ENCODE measurements around the gene HSPA8.
A peak's percentile ranks its signal among the peaks of the same experiment; 100 is the strongest.
"Not testable (repeated sequence)": the region's sequence is repeated elsewhere in the genome, so short reads cannot be mapped to it uniquely, and the experiment has no call there.

Gene HSPA8

GRCh38 chr11:123061403-123062157 lies at the start of gene HSPA8:
TSS of gene HSPA8 (minus strand) at chr11:123062136. CDS start at chr11:123061324, 812 bp downstream.
- DNase-seq (ENCODE audit: low read depth in 2 of 2) = peak; percentile 29 to 39

DNA sequence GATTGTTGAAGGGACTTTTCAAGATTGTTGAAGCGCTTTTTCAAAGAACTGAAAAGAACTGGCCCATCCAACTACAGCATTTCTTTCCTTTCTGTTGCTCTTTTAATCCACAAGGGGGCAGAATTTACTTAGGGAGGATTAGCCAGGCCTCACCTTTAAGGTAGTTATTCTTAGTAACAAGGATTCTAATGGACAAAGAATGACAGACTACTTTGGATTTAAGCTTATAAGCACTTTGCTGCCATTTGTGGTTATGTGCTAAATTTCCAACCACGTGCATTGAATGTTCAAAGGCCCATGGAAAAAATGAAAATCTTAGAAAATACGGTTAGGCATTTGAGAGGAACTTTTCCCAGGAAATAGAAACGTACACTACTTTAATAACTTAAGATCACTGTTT lies 49.5 kb upstream of the HSPA8 start:
- no peak for DNase-seq (ENCODE audit: low read depth in 2 of 2)

DNA sequence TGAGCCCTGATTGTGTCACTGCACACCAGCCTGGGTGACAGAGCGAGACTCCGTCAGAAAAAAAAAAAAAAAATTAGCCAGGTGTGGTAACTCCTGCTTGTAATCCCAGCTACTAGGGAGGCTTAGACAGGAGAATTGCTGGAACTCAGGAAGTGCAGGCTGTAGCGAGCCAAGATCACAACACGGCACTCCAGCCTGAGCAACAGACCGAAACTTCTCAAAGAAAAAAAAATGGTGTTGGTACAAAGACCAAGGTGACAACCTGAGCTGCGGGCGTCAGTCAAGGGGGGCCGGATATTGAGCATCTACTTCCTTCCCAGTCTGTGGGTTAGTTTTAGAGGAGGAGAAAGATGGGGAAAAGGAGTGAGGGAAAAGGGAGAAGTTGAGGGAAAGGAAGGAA lies 48.5 kb upstream of the HSPA8 start:
- no peak for DNase-seq (ENCODE audit: low read depth in 2 of 2)

DNA sequence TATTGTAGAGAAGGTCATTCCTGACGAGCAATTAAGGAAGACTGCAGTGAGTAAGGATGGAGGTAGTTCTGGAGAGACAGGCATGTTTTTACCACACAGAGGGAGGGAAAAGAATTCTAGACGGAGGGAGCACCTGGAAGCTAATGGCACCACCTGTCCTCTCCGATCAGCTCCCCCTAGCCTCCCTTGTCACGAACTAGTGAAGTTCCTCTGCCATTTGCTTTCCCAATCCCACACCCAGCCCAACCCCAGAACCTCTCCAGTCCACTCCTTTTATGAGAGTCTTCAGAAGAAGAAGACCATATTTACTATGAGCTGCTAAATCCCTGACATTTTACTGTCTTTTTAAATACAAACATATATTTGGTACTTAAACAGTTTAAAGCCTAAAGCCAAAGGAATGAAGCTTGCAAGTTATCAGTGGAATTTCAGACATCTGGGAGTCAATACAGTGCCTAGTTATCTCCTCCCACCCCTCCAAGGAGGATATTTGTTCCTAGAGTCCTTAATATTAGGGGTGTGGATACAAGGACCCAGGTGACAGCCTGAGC lies 46.1 kb upstream of the HSPA8 start:
- DNase-seq (ENCODE audit: low read depth in 2 of 2) = no peak

- no peak for DNase-seq (ENCODE audit: low read depth in 2 of 2)
Observed at GRCh38 chr11:123104697-123105096, 42.8 kb upstream of the HSPA8 start.

DNA sequence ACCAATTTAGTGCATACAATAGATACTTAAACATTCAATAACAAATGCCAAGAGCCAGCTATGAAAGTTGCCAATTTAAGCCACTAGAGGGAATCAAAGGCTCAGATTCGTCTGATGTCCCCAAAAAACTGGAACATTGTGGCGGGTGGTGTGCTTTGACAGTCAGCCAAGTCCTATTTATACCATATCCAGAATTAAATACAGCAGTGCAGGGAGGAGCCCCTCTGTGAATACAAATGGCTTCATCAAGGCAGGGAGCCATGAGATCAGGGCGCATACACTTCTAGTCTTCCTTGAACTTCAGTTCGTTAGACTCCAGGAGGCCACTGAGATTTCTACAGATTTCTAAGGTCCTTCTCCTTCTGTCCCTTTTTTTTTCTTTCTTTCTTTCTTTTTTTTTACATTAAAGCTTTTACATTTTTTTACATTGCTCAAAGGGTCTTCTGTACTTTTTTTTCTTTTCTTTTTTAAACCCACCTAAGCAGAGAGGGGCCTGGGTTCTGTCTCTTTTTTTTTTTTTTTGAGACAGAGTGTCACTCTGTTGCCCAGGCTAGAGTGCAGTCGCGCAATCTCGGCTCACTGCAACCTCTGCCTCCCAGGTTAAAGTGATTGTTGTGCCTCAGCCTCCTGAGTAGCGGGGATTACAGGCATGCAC lies 41.5 kb upstream of the HSPA8 start:
- DNase-seq (ENCODE audit: low read depth in 2 of 2) = no peak

GRCh38 chr11:123100379-123101085 lies 38.6 kb upstream of the HSPA8 start:
- DNase-seq (ENCODE audit: low read depth in 2 of 2) = no peak

GRCh38 chr11:123098990-123099389 lies 37.1 kb upstream of the HSPA8 start:
- no peak for DNase-seq (ENCODE audit: low read depth in 2 of 2)

- DNase-seq (ENCODE audit: low read depth in 2 of 2) = no peak
Observed at GRCh38 chr11:123093739-123094138, 31.8 kb upstream of the HSPA8 start.

GRCh38 chr11:123091506-123091905 lies 29.6 kb upstream of the HSPA8 start:
- DNase-seq (ENCODE audit: low read depth in 2 of 2) = no peak

DNA sequence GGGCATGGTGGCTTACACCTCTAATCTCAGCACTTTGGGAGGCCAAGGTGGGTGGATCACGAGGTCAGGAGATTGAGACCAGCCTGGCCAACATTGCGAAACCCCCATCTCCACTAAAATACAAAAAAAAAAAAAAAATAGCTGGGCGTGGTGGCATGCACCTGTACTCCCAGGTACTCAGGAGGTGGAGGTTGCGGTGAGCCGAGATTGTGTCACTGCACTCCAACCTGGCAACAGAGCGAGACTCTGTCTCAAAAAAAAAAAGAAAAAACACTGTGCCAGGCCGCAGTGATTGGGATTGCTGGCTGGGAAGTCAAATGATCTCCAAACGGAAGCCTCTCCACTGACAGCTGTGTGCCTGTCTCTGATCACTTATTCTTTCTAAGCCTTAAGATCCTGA lies 28.2 kb upstream of the HSPA8 start:
- not testable (repeated sequence) for DNase-seq (ENCODE audit: low read depth in 2 of 2)

DNA sequence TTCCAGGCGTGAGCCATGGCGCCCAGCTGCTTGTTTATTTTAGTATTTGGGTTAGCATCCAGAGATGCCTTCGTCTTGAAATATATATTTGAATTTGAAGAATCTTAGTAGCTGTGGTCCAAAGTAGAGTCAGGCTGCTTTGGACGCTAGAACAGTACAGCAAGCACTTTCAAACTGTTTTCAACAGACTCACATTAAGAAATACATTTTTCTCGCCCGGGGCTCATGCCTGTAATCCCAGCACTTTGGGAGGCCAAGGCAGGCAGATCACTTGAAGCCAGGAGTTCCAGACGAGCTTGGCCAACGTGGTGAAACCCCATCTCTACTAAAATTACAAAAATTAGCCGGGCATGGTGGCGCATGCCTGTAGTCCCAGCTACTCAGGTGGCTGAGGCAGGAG lies 27.0 kb upstream of the HSPA8 start:
- not testable (repeated sequence) for DNase-seq (ENCODE audit: low read depth in 2 of 2)

DNA sequence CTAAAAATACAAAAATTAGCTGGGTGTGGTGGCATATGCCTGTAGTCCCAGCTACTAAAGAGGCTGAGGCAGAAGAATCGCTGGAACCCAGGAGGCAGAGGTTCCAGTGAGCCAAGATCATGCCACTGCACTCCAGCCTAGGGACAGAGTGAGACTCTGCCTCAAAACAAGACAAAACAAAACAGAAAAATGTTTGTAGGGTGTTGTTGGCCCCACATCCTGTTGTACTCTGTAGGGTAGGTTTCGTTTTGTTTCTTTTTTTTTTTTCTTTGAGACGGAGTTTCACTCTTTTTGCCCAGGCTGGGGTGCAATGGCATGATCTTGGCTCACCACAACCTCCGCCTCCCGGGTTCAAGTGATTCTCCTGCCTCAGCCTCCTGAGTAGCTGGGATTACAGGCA lies 25.7 kb upstream of the HSPA8 start:
- not testable (repeated sequence) for DNase-seq (ENCODE audit: low read depth in 2 of 2)

DNA sequence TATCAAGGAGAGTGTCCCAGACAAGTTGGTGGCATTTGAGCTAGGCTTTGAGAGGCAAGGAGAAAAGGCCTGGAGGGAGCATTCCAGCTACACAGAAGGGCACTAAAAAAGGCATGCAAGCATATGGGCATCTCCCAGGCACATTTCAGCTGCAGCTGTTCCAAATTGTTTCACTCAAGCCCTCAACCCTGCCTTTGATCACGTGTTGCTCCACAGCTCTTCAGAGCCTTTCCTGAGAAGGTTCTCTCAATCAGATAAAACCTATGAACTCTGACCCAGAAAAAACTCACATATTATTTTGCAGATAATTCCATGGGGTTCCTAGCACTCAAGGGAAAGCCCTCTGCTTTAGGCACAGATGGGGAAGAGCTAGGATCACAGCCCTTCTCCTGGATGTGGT lies 24.4 kb upstream of the HSPA8 start:
- DNase-seq (ENCODE audit: low read depth in 2 of 2) = no peak

DNA sequence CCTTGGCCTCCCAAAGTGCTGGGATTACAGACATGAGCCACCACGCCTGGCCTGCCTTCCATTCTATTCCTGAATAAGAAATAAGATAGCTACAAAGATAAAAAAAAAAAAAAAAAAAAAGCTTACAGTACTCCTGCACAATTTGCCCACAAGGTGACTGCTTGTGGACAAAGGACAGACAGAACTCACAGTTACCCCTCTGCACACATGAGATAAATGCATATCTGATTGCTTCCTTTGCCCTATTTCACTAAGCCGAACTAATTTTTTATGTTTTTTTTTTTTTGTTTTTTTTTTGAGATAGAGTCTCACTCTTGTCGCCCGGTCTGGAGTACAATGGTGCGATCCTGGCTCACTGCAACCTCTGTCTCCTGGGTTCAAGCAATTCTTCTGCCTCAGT lies 23.6 kb upstream of the HSPA8 start:
- no peak for DNase-seq (ENCODE audit: low read depth in 2 of 2)

DNA sequence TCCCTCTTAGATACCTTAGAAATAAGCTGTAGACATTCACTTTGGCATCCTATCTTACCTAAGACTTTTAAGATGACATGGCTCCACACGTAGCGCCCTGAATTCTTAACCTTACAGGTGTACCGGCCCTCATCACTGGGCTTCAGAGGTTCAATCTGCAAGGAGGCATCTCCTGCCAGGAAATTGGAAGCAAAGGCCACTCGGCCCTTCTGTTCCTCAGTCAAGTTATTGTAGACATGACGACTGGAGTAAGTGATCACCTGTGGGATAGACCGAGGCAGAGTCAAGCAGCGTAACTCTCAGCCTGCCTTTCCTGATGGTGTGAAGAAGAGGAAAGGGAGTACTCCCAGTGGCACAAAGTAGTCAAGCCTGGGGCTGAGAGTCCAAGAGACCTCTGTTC lies 22.5 kb upstream of the HSPA8 start:
- no peak for DNase-seq (ENCODE audit: low read depth in 2 of 2)

GRCh38 chr11:123083623-123084029 lies 21.7 kb upstream of the HSPA8 start:
- peak; percentile 40 to 58 for DNase-seq (ENCODE audit: low read depth in 2 of 2)

- no peak for DNase-seq (ENCODE audit: low read depth in 2 of 2)
Observed at GRCh38 chr11:123082977-123083376, 21.0 kb upstream of the HSPA8 start.

- no peak for DNase-seq (ENCODE audit: low read depth in 2 of 2)
Observed at GRCh38 chr11:123080015-123080414, 18.1 kb upstream of the HSPA8 start.

- no peak for DNase-seq (ENCODE audit: low read depth in 2 of 2)
Observed at GRCh38 chr11:123076484-123076883, 14.5 kb upstream of the HSPA8 start.

DNA sequence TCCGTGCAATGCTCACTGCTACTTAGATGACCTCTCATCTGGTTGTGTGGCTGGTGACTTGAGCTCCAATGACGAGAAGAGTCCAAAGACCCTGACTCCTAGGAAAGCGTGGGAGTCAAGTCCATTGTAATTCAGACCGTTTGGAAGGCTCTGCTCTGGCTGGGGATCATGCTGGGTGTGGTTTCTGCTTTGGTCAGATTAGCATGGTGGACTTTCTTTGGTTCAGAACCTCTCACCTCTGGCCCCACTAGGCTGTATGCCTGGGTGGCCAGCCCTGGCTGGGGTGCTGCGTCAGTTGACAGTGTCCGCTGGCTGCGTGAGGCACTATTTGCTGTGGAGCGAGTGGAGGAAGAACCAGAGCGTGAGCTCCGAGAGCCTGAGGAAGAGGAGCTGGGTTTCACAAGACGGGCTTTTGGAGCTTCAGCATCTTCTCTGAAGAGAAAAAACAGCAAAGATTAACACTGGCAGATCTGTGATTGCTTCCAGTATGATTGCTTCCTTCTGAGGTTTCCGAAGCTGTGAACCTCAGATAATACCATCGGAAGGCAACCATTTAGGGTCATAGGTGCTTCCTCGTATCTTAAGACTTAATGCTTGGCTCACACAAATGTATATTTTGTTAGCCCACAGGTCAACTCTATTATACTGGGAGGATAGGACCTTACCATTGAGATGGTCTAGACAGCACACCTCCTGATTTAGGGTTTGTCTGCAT lies 11.6 kb upstream of the HSPA8 start:
- no peak for DNase-seq (ENCODE audit: low read depth in 2 of 2)

DNA sequence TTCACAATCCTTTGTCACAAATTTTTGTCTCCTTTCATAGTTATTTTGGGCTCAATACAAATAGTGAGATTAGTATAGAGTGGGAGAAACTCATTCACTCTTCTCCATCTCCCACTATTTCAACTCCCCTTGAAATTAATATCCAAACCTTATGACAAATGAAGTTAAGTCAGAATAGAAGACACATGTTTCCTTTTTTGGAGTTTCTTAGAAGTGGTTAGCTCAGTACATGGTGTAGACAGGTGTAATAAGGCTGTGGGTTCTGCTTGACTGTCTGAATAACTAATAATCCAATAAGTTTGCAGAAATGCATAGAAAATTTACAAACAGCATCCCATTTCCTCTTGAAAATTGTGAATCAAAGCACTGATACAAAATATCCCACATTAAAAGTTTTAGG lies 10.8 kb upstream of the HSPA8 start:
- no peak for DNase-seq (ENCODE audit: low read depth in 2 of 2)
